Stimulated activated CD4-positive, alpha-beta T cell treated with anti-CD3 and anti-CD28 coated beads, TNF-alpha, amount 100 ng/mL, for 1 hour (primary cell): ENCODE results near the gene PTOV1.

Source experiments
- DNase-seq, 3 donors: peaks; one replicate each; pipeline ENCODE4 v3.0.0-alpha.2; 2020; ENCODE audit warnings: low read depth in 3 of 3, low spot score in 1 of 3

PTOV1 gene

DNA sequence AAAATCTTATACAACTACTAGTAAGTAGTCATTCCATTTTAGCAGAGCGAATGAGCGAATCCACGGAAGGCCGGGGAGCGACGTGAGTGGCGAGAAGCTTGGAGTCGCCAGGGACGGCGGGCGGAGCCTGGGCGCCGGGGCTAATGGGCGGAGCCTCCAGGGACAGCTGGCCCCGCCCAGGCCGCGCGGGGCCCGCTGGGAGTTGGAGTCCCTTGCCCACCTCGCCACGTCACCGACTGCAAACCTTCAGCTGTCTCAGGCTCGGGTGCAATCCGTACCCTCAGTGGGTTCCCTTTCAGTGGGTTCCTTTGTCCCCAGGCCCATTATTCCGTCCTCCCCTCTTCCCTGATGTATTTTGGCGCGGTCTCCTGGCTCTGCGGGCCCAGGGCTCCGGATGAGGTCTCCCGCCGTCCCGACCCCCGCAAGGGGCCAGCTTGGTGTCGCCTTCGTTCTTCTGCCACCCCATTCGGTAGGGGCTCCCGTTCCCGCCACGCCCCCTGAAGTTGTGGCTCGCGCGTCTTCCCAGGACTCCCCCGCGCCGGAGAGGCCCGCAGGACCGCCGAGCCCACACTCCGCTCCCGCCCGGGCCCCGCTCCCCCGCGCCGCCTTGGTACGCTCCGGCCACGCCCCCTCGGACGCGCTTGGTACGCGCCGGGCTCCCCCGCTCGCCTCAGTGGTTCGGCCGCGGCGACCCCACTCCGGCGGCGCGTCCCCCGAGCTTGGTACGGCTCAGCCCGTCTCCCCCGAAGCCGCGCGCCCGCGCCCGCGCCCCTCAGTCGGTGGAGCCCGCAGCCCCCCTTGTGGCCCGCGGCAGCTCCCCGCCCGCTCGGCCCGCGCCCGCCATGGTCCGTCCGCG lies at the start of gene PTOV1:
TSS of gene PTOV1 (plus strand) at position 673 of the 856 bp plus-strand sequence.
- DNase-seq, result peak; percentile 72 to 87 (median 73)

DNA sequence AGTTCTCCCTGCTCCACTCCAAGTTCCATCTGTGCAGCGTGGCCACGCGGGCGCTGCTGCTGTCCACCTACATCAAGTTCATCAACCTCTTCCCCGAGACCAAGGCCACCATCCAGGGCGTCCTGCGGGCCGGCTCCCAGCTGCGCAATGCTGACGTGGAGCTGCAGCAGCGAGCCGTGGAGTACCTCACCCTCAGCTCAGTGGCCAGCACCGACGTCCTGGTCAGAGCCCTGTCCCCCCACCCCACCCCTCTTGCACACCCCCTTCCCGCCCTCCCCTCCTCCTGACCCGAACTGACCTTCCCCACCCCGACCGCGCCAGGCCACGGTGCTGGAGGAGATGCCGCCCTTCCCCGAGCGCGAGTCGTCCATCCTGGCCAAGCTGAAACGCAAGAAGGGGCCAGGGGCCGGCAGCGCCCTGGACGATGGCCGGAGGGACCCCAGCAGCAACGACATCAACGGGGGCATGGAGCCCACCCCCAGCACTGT lies 49.5 kb upstream of the PTOV1 start:
- DNase-seq, result no peak

DNA sequence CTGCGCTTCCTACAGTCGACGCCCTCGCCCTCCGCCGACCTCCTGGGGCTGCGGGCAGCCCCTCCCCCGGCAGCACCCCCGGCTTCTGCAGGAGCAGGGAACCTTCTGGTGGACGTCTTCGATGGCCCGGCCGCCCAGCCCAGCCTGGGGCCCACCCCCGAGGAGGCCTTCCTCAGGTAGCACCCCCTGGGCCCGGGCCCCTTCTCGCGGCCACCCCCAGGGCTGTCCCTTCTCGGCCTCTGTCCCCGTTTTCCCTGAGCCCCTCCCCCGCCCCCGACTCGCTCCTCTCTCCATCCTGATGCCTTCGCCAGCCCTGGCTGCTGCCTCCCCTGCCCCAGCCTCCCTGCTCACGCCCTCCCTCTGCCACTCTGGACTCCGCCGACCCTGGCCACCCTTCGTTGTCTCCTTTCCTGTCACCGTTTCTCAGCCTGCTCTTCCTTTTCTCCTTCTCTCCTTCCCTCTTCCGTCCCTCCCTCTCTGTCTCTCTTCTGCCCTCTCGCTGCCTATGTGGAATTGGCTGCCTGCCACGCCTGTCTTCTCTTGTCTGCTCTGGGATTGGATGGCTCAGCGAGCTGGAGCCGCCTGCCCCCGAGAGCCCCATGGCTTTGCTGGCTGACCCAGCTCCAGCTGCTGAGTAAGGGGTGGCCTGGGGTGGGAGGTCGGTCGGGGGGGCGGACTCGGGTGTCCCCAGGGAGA lies 48.8 kb upstream of the PTOV1 start:
- no peak for DNase-seq

DNA sequence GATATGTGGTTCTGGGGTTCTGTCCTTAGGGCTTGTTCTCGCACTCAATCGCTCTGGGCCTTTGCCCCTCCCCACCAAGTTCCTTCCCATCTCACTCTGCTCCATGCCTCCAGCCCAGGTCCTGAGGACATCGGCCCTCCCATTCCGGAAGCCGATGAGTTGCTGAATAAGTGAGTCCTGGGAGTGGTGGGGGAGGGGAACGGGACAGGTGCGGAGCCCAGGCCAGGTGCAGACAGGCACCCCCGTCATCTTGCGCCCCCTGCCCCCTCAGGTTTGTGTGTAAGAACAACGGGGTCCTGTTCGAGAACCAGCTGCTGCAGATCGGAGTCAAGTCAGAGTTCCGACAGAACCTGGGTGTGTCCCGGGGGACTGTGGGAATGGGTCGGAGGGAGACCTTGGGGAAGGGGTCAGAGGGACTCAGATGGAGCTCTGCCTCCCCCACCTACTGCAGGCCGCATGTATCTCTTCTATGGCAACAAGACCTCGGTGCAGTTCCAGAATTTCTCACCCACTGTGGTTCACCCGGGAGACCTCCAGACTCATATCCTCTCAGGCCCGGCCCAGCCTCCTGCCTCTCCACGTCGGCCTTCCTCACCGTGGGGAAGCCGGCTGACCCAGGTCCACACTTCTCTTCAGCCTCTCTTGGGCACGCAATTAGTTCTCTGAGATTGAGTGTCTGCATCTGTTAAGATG lies 48.0 kb upstream of the PTOV1 start:
- no peak for DNase-seq

DNA sequence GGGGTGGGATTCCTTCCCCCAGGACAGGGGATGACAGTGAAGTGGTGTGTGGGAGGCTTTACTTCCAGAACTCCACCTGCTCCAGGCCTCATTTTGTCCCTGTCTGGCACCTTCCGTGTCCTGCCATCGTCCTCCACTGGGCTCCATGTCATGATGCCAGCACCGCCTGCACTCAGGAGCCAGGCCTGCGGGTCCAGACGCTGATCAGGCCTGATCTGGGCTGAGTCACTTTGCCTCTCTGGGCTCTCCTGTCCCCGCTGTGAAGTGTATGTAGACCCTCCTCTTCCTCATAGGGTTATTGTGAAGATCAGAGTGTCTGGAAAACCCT lies 47.5 kb upstream of the PTOV1 start:
- DNase-seq, result no peak

DNA sequence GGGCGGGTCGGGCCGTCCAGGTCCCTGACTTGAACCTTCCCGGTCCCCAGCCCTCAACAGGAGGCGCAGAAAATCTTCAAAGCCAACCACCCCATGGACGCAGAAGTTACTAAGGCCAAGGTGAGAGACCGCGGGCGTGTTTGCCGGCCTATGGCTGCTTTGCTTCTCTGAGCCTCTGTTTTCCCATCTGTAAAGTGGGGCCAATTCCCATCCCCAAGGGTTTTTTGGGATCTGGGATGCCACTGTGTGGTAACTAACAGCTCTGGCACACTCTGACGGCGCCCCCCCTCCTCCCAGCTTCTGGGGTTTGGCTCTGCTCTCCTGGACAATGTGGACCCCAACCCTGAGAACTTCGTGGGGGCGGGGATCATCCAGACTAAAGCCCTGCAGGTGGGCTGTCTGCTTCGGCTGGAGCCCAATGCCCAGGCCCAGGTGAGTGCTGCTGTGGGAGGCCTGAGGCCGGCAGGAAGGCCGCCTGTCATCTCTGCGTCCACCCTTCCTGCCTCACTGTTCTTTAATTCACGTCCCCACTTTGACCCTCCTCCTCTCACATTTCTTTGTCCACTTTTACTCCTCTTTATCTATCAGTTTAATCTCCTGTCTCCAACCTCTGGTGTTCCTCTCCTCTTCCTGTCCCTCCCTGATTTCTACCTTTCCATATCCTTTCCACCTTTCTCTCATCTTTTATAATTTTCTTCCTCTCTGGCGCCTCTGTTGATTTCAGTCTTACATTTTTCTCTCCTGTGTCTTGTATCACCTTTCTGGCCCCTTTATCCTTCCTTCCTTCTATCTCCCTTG lies 44.9 kb upstream of the PTOV1 start:
- DNase-seq, result no peak

DNA sequence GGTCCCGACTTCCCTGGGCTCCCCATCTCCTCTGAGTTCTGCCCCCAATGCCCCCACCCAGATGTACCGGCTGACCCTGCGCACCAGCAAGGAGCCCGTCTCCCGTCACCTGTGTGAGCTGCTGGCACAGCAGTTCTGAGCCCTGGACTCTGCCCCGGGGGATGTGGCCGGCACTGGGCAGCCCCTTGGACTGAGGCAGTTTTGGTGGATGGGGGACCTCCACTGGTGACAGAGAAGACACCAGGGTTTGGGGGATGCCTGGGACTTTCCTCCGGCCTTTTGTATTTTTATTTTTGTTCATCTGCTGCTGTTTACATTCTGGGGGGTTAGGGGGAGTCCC lies 44.4 kb upstream of the PTOV1 start:
- no peak for DNase-seq

DNA sequence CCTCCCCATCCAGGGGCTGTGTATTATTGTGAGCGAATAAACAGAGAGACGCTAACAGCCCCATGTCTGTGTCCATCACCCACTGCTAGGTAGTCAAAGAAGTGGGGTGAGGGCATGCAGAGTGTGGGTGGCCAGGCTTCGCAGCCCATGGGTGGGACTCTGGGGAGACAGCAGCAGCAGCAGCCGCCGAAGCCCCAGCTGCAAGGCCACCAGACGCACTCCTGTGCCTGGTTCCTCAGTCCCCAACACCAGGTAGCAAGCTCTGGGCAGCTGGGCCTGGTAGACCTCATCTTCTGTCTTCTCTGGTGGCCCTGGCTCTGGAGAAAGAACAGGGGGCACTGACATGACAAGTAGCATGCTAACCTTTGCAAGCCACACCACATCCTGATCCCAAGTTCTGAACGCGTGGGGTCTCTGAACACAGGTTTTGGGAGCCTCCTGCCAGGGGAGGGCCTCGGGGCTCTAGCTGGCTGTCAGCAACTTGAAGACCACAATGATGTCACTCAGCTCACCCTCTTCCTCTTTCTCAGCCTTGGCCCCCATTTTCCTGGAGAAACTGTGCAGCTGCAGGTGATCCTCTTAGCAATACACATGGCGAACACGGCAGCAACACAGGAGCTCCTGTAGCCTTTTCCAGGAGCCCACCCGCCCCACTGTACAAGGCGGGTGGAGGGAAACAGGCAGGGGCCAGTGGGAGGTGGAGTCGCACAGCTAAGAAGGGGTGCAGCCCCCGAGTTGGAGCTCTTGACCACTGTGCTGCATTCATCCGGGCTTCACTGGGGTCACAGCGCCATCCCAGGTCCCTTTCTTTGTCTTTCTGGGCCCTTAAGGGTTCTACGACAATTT lies 43.7 kb upstream of the PTOV1 start:
- DNase-seq, result no peak

DNA sequence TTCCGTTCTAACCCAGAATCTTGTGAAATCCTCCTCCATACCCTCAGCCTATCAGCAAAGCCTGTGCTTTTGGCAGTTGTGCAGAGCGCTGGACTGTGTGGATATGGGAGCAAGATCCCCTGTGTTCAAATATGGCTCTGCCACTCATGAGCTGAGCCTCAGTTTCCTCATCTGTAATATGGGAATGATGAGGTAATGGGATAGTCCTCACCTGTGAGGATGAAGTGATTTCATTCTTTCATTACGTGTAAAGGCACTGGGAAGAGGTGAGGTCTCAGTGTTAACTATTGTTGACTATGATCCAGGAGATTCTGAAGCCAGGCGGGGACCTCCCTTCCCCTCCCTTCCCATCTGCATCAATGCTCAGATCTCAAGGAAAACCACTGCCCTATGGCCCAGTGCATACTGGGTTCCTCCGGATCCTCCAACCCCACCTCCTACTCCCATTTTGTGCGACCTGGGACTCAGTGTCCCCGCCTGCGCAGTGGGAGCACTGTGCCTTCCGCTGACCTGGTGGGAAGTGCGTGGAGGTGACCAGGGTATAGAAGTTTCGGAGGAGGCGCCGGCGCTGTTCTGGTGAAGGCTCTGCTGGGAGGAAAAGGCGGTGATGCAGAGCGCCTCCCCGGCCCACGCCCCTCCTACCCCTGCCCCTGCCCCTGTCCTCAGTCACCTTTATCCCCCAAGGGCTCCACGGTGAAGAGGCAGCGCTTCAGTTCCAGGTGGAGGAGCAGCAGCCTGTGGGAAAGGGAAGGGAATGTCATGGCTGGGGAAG lies 42.9 kb upstream of the PTOV1 start:
- no peak for DNase-seq

DNA sequence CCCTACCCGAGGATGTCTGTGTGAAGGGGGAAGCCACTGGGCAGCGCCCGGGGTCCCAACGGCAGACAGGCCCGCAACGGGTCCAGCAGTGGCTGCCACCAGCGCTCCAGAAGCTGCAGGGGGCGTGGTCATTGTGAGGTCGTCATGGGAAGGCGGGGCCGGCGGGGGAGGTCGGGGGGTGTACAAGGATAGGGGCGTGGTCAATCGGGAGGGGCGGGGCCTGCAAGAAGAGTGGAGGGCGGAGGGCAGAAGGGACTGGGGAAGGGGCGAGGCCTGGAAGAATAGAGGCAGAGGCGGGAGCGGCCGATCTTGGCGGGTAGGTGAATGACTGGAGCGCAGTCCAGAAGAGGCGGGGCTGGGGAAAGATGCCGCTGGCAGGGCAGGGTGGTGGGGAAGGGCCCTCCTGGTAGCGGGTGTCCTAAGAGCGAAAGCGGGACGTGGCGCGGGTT lies 42.2 kb upstream of the PTOV1 start:
- peak; percentile 70 to 81 (median 72) for DNase-seq

DNA sequence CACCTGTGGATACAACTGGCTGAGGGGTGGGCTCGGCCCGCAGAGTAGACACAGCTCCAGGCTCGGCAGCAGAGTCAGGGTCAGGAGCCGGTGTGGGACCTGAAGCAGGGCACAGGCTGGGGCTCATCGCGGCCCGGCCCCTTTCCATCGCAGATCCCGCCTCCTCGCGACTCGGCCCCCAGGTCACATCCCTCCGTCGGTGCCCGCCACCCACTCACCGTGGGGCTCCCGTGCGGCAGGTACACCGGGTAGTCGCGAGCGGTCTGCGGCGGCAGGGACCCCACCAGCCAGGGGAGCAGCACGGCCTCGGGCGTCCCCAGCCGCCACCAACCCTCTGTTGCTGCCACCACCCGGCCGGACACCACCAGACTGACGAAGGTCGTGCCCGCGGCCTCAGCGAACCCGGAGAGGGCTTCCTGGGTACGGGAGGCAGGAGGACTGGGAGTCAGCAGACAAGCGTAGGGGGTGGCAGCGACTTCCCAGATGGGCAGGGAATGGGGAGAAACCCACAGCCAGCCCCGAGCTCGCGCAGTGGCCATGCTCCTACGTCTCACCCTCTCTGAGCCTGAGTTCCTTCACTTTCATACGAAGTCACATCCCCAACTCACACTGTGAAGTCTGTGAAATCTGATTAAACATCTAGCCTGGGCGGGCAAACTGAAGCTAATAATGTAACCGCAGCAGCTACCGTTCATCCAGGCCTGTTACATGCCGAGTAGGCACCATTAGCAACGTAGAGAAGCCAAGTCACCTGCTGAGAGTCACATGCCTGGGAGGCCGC lies 41.6 kb upstream of the PTOV1 start:
- DNase-seq, result peak in 2 of 3 donors; percentile 15 to 33

DNA sequence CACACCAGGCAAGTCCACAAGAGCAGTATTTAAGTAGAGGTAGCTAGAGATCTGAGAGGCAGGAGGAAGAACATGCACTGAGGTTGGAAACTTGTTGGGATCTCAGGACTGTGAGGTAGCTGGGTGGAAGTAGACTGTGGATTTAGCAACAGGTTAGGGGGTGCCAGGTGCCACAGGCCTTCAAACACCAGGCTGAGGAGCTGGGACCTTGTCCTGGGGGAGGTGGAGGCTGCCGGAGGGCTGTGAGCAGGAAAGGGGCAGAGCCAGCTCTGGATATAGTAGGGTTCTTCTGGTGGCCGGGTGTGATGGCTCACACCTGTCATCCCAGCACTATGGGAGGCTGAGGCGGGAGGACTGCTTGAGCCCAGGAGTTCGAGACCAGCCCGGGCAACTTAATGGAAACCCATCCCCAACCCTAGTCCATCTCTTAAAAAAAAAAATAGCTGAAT lies 41.0 kb upstream of the PTOV1 start:
- DNase-seq, result no peak

DNA sequence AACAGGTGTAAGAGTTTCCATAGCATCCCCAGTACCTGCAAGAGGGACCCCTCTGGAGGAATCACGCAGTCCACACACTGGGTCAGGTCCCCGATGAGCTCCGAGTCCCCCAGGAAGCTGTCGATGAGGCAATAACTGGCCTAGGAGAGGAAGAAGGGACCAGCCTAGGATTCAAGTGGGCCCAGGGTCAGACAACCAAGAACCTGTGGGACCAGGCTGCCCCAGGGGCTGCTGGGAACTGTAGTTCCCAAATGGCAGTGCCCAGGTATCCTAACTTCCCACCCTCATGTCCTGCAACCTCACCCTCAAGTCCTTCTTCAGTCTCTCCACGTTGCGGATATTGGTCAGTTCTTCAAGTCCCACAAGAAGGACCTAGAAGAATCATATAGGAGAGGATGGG lies 39.6 kb upstream of the PTOV1 start:
- DNase-seq, result no peak

DNA sequence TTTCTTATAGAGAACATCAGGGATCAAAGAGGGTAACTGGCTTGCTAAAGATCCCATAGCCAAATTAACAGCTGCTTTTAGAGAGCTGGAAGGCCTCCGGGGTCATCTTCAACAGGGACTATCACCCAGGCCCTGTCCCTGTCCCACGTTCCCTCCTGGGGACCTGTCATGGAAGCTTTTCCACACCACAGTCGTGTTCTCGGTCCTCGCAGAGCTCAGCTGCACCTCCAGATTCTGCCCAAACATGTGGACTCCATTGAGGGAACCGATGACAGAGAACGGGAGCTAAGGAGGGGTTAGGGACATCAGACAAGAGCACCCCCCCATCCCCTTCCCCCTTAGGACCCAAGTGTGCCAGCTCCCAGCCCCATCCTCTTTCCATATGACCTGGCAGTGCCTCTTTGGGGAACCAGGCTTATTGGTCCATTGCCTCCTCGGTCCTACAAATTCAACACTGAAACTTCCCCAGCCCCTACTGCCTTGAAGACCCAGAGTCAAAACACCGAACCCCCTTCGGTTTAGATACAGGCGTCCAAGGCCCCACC lies 38.4 kb upstream of the PTOV1 start:
- no peak for DNase-seq

DNA sequence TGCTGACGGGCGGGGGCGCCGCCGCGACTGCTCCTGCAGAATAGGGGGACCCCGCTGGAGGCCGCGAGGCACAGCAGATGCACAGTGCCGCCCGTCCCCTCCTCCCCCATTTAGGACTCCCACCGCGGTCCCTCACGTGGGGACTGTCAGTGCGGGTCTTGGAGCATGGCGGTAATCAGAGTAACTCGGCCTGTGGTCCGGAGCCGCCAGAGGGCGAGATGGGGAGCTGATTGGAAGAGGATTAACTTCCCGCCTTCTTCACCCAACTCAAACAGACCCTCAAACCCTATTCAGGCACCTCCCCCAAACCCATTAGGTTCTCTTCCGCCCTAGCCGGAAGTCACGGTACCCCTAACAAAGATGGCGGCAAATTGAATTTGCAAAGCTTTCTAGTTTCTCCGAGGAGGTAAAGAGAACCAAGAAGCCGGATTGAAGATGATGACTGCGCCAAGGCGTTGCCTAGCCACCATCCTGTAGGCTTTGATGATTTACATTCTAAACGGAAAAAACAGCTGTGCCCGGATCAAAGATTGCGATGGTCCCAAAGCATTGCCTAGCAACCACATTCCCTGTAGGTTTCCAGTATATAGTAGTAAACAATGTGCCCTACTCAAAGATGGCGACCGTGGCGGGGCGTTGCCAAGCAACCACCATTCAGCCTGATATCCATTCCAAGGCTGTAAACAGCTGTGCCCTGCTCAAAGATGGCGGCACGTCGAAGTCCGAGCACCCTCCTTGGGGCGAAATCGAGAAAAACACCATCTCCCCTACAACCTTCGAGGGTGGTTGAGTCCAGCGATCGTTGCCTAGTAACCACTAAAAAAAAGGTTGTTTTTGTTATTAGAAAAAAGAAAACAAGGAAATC lies 37.7 kb upstream of the PTOV1 start, which contains the start of gene FUZ:
TSS of gene FUZ (minus strand) at position 296 of the 865 bp plus-strand sequence. CDS start at position 110, 186 bp downstream.
- peak; percentile 74 to 84 (median 79) for DNase-seq

DNA sequence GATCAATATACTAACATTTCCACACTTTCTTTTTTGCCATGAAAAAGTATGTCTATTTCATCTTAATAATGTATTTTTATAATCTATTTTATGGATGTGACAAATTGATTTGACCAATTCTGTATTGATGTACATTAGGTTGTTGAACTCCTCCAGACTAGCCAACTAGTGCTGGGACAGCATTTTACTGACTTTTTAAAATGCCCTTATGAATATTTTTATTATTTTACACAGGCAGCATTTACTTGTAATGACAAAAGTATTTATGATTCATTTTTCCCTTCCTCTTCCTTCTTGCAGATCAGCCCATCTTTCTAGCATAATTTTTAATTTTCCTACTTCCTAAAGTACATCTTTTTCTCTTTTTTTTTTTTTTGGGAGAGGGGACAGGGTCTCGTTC lies 36.9 kb upstream of the PTOV1 start:
- DNase-seq, result no peak

DNA sequence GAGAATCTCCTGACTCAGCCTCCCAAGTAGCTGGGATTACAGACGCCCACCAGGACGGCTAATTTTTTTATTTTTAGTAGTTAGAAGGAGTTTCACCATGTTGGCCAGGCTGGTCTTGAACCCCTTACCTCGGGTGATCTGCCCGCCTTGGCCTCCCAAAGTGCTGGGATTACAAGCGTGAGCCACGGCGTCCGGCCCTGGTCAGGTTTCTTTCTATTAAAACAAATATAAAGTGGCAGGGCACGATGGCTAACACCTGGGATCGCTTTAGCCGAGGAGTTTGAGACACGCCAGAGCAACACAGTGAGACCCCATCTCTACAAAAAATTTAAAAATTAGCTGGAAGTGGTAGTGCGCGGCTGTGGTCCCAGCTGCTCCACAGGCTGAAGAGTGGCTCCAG lies 34.4 kb upstream of the PTOV1 start:
- DNase-seq, result no peak
